Neuron (in vitro differentiated cells): ENCODE measurements around the gene ARMC2.
"Not testable (repeated sequence)": the region's sequence is repeated elsewhere in the genome, so short reads cannot be mapped to it uniquely, and the experiment has no call there.

ENCODE experiments used
- H2AFZ ChIP-seq: one replicate; pipeline ENCODE4 v1.6.1; 2013; ENCODE audit warnings: low read depth, mild to moderate bottlenecking, inconsistent platforms, low read length, moderate library complexity
- H3K27me3 ChIP-seq: one replicate; pipeline ENCODE4 v1.6.1; 2013; ENCODE audit warnings: low read length; ENCODE audit not compliant: insufficient read depth
- H3K36me3 ChIP-seq: one replicate; pipeline ENCODE4 v1.6.1; 2013; ENCODE audit warnings: low read length; ENCODE audit not compliant: insufficient read depth
- H3K4me1 ChIP-seq: one replicate; pipeline ENCODE4 v1.6.1; 2013; ENCODE audit warnings: low read length; ENCODE audit not compliant: insufficient read depth
- H3K4me3 ChIP-seq: 2 replicates; pipeline ENCODE4 v1.5.1; 2013; ENCODE audit warnings: mild to moderate bottlenecking, low read length, moderate library complexity
- H3K9me3 ChIP-seq: one replicate; pipeline ENCODE4 v1.6.1; 2013; ENCODE audit warnings: low read length

ARMC2 gene

GRCh38 chr6:108865751-108866286, 17.6 kb downstream of the ARMC2 start:
- not testable (repeated sequence) for H3K9me3 ChIP-seq

GRCh38 chr6:108866798-108867197, 18.6 kb downstream of the ARMC2 start:
- H3K27me3 ChIP-seq = no peaks in the 10 kb centered on the region
- H2AFZ ChIP-seq = no peak overlapping the region
- H3K36me3 ChIP-seq = peaks cover 3% of the 10 kb centered on the region
- no peak overlapping the region for H3K4me3 ChIP-seq
- H3K4me1 ChIP-seq = peaks cover 3% of the 10 kb centered on the region
- H3K9me3 ChIP-seq = no peaks in the 10 kb centered on the region

More at GRCh38 chr6:108865751-108866286, 17.6 kb downstream of the ARMC2 start:
- H2AFZ ChIP-seq, H3K4me1 ChIP-seq, H3K36me3 ChIP-seq, H3K27me3 ChIP-seq, H3K4me3 ChIP-seq: not testable (repeated sequence)

GRCh38 chr6:108868647-108869046, 20.4 kb downstream of the ARMC2 start:
- Histone ChIP-seq H3K9me3 (no peaks in the 10 kb centered on the region), H2AFZ (no peak overlapping the region), H3K27me3 (no peaks in the 10 kb centered on the region), H3K4me3 (no peak overlapping the region), H3K36me3 (no peaks in the 10 kb centered on the region), H3K4me1 (peaks cover 3% of the 10 kb centered on the region)

GRCh38 chr6:108869876-108870275, 21.7 kb downstream of the ARMC2 start:
- Histone ChIP-seq H3K36me3 (no peaks in the 10 kb centered on the region), H3K4me1 (peaks cover 3% of the 10 kb centered on the region), H3K4me3 (no peak overlapping the region), H2AFZ (no peak overlapping the region), H3K27me3 (no peaks in the 10 kb centered on the region), H3K9me3 (no peaks in the 10 kb centered on the region)

- Histone ChIP-seq H3K27me3 (no peaks in the 10 kb centered on the region), H3K4me1 (peaks cover 3% of the 10 kb centered on the region)
Measured at GRCh38 chr6:108870357-108870756, 22.1 kb downstream of the ARMC2 start.

GRCh38 chr6:108872141-108872557, 23.9 kb downstream of the ARMC2 start:
- no peaks in the 10 kb centered on the region for H3K27me3 ChIP-seq
- peaks cover 3% of the 10 kb centered on the region for H3K4me1 ChIP-seq
- no peaks in the 10 kb centered on the region for H3K36me3 ChIP-seq
- H2AFZ ChIP-seq = no peak overlapping the region
- H3K4me3 ChIP-seq = no peak overlapping the region
- H3K9me3 ChIP-seq = no peaks in the 10 kb centered on the region

More at GRCh38 chr6:108870357-108870756, 22.1 kb downstream of the ARMC2 start:
- H2AFZ ChIP-seq = no peak overlapping the region
- no peaks in the 10 kb centered on the region for H3K36me3 ChIP-seq
- no peaks in the 10 kb centered on the region for H3K9me3 ChIP-seq
- H3K4me3 ChIP-seq = no peak overlapping the region

- H3K9me3 ChIP-seq = no peaks in the 10 kb centered on the region
- H3K27me3 ChIP-seq = no peaks in the 10 kb centered on the region
- H3K36me3 ChIP-seq = no peaks in the 10 kb centered on the region
- no peak overlapping the region for H2AFZ ChIP-seq
- H3K4me3 ChIP-seq = no peak overlapping the region
- peaks cover 3% of the 10 kb centered on the region for H3K4me1 ChIP-seq
Measured at GRCh38 chr6:108872575-108872974, 24.4 kb downstream of the ARMC2 start.

- peaks cover 3% of the 10 kb centered on the region for H3K4me1 ChIP-seq
- no peaks in the 10 kb centered on the region for H3K9me3 ChIP-seq
- H2AFZ ChIP-seq = no peak overlapping the region
- no peak overlapping the region for H3K4me3 ChIP-seq
- no peaks in the 10 kb centered on the region for H3K27me3 ChIP-seq
- no peaks in the 10 kb centered on the region for H3K36me3 ChIP-seq
Measured at GRCh38 chr6:108873251-108873650, 25.0 kb downstream of the ARMC2 start.

GRCh38 chr6:108873971-108874370, 25.7 kb downstream of the ARMC2 start:
- Histone ChIP-seq H3K9me3 (no peaks in the 10 kb centered on the region), H3K4me3 (no peak overlapping the region), H2AFZ (no peak overlapping the region), H3K36me3 (no peaks in the 10 kb centered on the region), H3K4me1 (peaks cover 3% of the 10 kb centered on the region), H3K27me3 (no peaks in the 10 kb centered on the region)

- Histone ChIP-seq H3K27me3 (no peaks in the 10 kb centered on the region), H3K36me3 (no peaks in the 10 kb centered on the region), H3K9me3 (no peaks in the 10 kb centered on the region), H3K4me3 (no peak overlapping the region), H2AFZ (no peak overlapping the region), H3K4me1 (peaks cover 3% of the 10 kb centered on the region)
Measured at GRCh38 chr6:108874470-108875160, 26.4 kb downstream of the ARMC2 start.

GRCh38 chr6:108875161-108875555, 26.9 kb downstream of the ARMC2 start:
- no peak overlapping the region for H2AFZ ChIP-seq
- no peaks in the 10 kb centered on the region for H3K27me3 ChIP-seq
- H3K4me1 ChIP-seq = peaks cover 3% of the 10 kb centered on the region
- no peak overlapping the region for H3K4me3 ChIP-seq
- H3K9me3 ChIP-seq = no peaks in the 10 kb centered on the region
- H3K36me3 ChIP-seq = no peaks in the 10 kb centered on the region

- no peak overlapping the region for H3K4me3 ChIP-seq
- no peak overlapping the region for H2AFZ ChIP-seq
- H3K36me3 ChIP-seq = no peaks in the 10 kb centered on the region
- H3K27me3 ChIP-seq = no peaks in the 10 kb centered on the region
- H3K4me1 ChIP-seq = no peaks in the 10 kb centered on the region
- H3K9me3 ChIP-seq = no peaks in the 10 kb centered on the region
Measured at GRCh38 chr6:108877046-108877751, 29.0 kb downstream of the ARMC2 start.

GRCh38 chr6:108878942-108879341, 30.7 kb downstream of the ARMC2 start:
- Histone ChIP-seq H3K27me3 (no peaks in the 10 kb centered on the region), H3K36me3 (no peaks in the 10 kb centered on the region), H3K9me3 (no peaks in the 10 kb centered on the region), H3K4me3 (no peak overlapping the region), H3K4me1 (no peaks in the 10 kb centered on the region), H2AFZ (no peak overlapping the region)
